Fibroblast of skin of left quadriceps (primary cell): Measurements from ENCODE around the gene SLC4A2.

Experiments
- DNase-seq, 2 experiments: peaks; one replicate each; pipeline ENCODE4 v3.0.0-alpha.2; 2013; ENCODE audit warnings: low read depth in 2 of 2

Gene SLC4A2

DNA sequence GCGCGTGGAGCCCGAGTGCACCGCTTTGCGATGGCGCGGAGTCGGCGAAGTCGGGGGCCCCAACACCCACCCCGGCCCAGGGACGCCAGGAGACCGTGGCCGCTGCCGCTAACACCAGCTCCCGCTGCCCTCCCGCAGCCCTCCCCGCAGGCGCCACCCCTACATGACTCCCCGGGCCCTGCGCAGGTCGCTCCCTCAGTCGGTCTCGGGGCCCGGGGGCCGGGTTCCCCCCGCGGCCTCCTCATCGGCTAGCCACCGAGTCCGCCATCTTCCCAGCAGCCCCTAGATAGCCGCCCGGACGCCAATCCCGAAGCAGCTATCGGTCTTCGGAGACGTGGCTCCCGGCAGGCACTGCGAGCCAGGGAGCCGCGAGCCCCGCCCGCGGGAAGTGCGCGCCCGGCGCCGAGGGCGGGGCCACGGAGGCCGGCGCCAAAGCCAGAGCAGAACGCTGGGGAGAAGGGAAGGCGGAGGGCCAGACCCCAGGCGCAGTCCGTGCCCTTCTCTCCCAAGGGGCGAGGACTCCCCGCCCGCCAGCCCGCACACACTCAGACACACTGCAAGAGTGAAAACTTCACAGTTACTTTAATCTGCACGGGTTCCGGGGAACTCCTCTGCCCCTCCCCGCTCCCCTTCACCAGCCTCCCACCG, 21.3 kb downstream of the SLC4A2 start, which contains the start of gene FASTK:
TSS of gene FASTK (minus strand) at position 288 of the 648 bp plus-strand sequence. CDS start at position 245, 43 bp downstream.
- DNase-seq, result peak; percentile 74 to 78

- DNase-seq, result no peak
These were observed 22.0 kb downstream of the SLC4A2 start for GRCh38 chr7:151081170-151082101.

- DNase-seq, result no peak
These were observed 23.0 kb downstream of the SLC4A2 start for GRCh38 chr7:151082141-151083070.

GRCh38 chr7:151083071-151083823, 23.9 kb downstream of the SLC4A2 start, which contains the start of gene TMUB1:
TMUB1 (minus strand) TSS chr7:151083493; CDS start chr7:151082563, 930 bp downstream.
- no peak for DNase-seq

- no peak for DNase-seq
These were observed 24.4 kb downstream of the SLC4A2 start for GRCh38 chr7:151083824-151084160.

GRCh38 chr7:151085329-151085690, 25.9 kb downstream of the SLC4A2 start:
- no peak for DNase-seq

- DNase-seq, result peak; percentile 43 to 49
These were observed 26.6 kb downstream of the SLC4A2 start, which contains the start of gene AGAP3 for GRCh38 chr7:151085691-151086620. AGAP3 (plus strand) TSS chr7:151086475; CDS start chr7:151086742, 267 bp downstream.

DNA sequence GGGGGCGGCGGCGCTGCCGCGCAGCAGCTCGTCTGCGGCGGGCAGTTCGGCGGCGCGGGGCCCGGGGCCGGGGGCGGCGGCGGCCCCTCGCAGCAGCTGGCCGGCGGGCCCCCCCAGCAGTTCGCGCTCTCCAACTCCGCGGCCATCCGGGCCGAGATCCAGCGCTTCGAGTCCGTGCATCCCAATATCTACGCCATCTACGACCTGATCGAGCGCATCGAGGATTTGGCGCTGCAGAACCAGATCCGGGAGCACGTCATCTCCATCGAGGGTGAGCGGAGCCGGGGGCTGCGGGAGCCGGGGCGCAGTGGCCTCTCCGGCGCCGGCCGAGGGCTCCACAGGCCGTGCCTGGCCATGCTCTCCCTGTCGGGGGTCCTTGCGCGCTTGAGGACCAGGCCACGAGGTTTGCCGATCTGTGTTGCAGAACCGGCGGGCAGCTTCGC, 27.4 kb downstream of the SLC4A2 start:
- DNase-seq, result no peak

- DNase-seq, result no peak
These were observed 28.0 kb downstream of the SLC4A2 start for GRCh38 chr7:151087245-151088018.

- no peak for DNase-seq
These were observed 28.8 kb downstream of the SLC4A2 start for GRCh38 chr7:151088019-151088855.

- DNase-seq, result no peak
These were observed 29.7 kb downstream of the SLC4A2 start for GRCh38 chr7:151088856-151089699.

- no peak for DNase-seq
These were observed 30.7 kb downstream of the SLC4A2 start for GRCh38 chr7:151089893-151090730.

- no peak for DNase-seq
These were observed 31.6 kb downstream of the SLC4A2 start for GRCh38 chr7:151091003-151091402.

GRCh38 chr7:151091431-151091830, 32.0 kb downstream of the SLC4A2 start:
- DNase-seq, result no peak

GRCh38 chr7:151091988-151092387, 32.6 kb downstream of the SLC4A2 start:
- DNase-seq, result no peak

DNA sequence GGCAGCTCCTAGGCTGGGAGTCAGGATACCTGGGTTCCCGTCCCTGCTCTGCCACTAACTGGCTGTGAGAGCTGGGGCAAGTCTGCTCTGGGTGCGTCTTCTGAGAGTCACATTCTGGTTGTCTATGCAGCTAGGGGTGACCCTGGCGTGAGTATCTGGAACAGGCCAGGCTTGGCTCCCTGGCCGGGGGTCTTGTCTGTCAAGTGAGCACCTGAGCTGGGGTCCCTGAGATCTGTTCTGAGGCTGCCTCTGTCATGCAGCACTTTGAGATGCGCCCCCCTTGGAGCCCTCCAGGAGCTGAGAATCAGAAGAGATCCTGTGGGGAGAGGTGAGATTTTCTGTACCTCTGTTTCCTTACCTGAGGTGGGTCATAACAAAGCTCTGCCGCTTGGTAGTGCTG, 34.4 kb downstream of the SLC4A2 start:
- no peak for DNase-seq
